GM12874 (cell line): ENCODE results near the gene AARS2.

ENCODE experiments used
- CTCF ChIP-seq: IDR thresholded peaks from 2 replicates; pipeline ENCODE4 v1.5.1; 2011; ENCODE audit warnings: low read depth, mild to moderate bottlenecking, control low read depth, low read length, moderate library complexity; ENCODE audit not compliant: insufficient read depth

Gene AARS2

DNA sequence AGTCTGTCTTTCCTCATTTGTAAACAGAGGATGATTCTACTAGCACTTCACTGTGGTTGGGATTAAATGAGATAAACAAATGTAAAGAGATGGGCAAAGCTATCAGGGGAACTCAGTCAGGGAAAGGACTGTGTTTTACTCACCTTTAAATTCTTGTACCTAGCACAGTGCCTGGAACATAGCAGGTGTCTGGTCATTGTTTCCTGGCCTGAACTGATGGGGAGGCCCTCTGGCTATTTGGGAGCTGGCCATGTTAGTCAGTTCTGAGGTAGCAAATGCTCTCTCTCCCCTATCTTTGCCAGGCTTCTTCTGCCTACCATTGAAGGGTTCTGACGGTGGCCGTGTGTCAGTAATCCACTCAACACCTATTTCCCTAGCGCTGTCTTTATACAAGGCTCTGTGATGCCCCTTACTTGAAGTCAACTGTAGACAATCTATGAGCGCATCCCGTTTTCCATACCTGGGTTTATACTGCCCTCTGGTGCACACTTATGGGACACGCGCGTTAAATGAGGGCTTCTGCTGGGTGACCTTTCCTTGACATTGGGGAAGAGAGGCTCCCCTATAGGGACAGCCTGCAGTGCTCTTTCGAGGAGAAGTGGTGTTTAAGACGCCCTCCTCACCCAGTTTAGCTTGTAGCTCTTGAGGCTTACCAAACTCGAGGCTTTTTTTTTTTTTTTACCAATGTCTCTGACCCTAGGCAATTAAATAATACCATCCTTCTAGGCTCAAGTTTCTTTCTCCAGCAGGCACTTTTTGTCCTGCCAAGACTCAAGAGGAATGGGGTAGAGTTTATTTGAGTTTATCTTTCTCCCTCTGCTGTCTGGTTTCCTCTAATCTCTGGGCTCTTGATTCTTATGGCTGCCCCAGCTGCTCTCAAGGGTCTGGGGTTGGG is 25.3 kb upstream of the AARS2 start:
- peak; percentile 66 for TF ChIP-seq CTCF

DNA sequence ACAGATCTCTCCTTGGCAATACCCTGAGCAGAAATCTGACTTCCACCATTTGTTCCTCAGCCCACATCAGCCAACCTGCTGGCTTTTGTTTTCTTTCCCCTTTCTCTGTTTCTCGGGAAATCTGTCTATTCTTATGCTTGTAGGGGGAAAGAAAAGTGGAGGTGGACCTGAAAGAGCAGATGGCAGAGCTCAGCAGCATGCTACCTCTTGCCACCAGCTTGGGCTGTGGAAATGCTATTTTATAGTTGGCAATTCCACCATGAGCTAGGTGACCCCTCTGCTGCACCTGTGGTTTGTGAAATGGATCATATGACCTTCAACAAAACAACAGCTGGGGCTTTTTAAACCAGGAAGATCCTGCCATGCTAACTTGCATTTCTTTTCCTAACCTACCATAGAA is 22.5 kb upstream of the AARS2 start:
- TF ChIP-seq CTCF = no peak

DNA sequence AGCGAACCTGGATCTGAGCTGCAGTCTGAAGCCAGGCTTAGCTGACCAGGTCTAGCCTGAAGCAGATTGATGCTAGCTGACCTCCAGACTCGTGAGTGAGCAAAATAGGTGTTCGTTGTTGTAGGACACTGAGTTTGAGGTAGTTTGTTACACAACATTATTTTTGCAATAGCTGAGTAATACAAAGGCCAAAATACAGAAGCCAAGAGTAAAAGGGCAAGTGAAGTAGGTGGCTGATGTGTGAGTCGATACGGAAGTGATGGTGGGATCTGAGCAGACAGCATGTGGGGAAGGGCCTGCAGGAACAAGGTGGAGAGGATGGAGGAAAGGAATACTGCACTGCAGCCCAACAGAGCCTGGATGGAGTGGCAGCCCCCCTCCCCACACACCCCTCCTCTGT is 20.8 kb upstream of the AARS2 start:
- TF ChIP-seq CTCF = no peak

GRCh38 chr6:44333273-44333919 is 20.2 kb upstream of the AARS2 start:
- no peak for TF ChIP-seq CTCF

- no peak for TF ChIP-seq CTCF
These were observed 19.4 kb upstream of the AARS2 start for GRCh38 chr6:44332585-44332984.

- no peak for TF ChIP-seq CTCF
These were observed 16.7 kb upstream of the AARS2 start for GRCh38 chr6:44329858-44330257.

DNA sequence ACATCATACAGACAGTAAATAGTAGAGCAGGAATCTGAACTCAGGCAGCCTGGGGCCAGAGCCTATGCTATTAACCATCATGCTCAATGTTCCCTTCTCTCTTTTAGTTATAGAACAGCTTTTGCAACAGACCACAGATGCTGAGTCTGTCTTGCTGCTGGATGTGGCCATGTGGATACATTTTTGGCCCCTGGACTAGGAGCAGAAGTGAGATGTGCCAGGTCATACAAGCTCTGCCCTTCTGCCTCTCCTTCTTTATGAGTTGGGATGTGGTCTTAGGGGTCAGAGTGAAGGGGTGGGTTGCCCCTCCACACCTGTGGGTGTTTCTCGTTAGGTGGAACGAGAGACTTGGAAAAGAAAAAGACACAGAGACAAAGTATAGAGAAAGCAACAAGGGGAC is 14.6 kb upstream of the AARS2 start:
- no peak for TF ChIP-seq CTCF
